Measurements from ENCODE around the gene TAF4B.

- TF ChIP-seq POLR2A (IDR thresholded peaks at IDR 0.05) = no peak
- no peak for TF ChIP-seq CTCF (IDR thresholded peaks at IDR 0.05)
Measured at GRCh38 chr18:26407736-26408601, 181.7 kb downstream of the TAF4B start.

Data from testis (tissue), 2 donors.